Activated T-helper 2 cell treated with anti-CD3 and anti-CD28 coated beads, Interferon-gamma antibody, Interleukin-2, Interleukin-4, amounts not matched to agents 10 μg/mL and 5 μg/mL and 100 μg/mL, durations not matched to agents 14 hours and 24 hours and 36 hours (primary cell): Measurements from ENCODE around the gene SLC51B. TPM values are rescaled to one million over a fixed set of nuclear protein-coding genes. Genes with fewer than 3 reads are reported as not detected.
"Not testable (repeated sequence)": the region's sequence is repeated elsewhere in the genome, so short reads cannot be mapped to it uniquely, and the experiment has no call there.

Experiments
- DNase-seq: peaks from one replicate; pipeline ENCODE4 v3.0.0; 2021; ENCODE audit warnings: low spot score
- H3K27ac Mint-ChIP-seq: one replicate; pipeline ENCODE4 v1.8.0; 2021; ENCODE audit warnings: mixed read lengths
- H3K27me3 Mint-ChIP-seq: one replicate; pipeline ENCODE4 v1.8.0; 2021; ENCODE audit warnings: low read depth, mixed read lengths
- H3K36me3 Mint-ChIP-seq: one replicate; pipeline ENCODE4 v1.8.0; 2021; ENCODE audit warnings: low read depth, mixed read lengths
- H3K4me1 Mint-ChIP-seq: one replicate; pipeline ENCODE4 v1.8.0; 2021; ENCODE audit warnings: low read depth, mixed read lengths
- H3K4me3 Mint-ChIP-seq: one replicate; pipeline ENCODE4 v1.8.0; 2021; ENCODE audit warnings: low read depth, mild to moderate bottlenecking, moderate library complexity, mixed read lengths
- H3K9me3 Mint-ChIP-seq: one replicate; pipeline ENCODE4 v1.8.0; 2021; ENCODE audit warnings: mixed read lengths
- intact Hi-C: fragments of 100-400 bp; cut with micrococcal nuclease; formaldehyde crosslinking; loops from one replicate; pipeline ENCODE4 v1.15.1; 2023
- total RNA-seq: library from RNA; stranded (reverse); gene quantifications from 2 replicates; pipeline ENCODE4 v1.2.3, GENCODE V29; 2022

Gene SLC51B
- total RNA-seq, 1 donor from 2014 or later: not detected

DNA sequence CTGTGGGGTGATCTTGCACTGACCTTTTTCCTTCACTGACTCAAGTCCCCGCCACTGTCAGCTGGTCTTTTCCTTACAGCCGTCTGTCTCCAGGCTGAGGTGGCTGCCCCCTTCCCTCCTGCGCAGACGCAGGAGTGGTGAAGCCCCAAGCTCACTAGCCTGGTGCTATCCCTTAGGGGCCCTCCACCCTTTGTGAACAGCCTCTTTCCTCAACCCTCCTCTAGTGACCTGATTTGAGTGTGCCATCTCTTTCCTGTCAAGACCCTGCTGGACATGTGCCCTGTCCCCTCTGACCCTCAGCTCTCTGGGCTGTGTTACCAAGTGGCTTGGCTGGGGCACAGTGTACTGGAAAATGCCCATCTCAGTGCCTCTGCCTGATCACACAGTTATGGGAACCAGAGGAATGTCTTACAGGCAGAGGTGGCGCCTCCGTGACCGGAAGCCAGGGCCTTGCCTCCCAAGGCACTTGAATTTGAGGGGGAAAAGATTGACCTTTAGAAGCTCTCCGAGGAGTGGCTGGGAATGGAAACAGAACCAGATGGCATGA lies 40.1 kb downstream of the SLC51B start:
- intact Hi-C loops: no loop called here
- no peaks in the 10 kb centered on the region for H3K36me3 Mint-ChIP-seq
- H3K27me3 Mint-ChIP-seq: peaks cover 23% of the 10 kb centered on the region
- H3K4me3 Mint-ChIP-seq: no peak overlapping the region
- DNase-seq: no peak
- H3K9me3 Mint-ChIP-seq: no peaks in the 10 kb centered on the region
- no peak overlapping the region for H3K27ac Mint-ChIP-seq
- H3K4me1 Mint-ChIP-seq: peaks cover 11% of the 10 kb centered on the region

GRCh38 chr15:65085990-65086679 lies 40.9 kb downstream of the SLC51B start:
- no peak for DNase-seq
- Mint-ChIP-seq H3K9me3 (no peaks in the 10 kb centered on the region), H3K27ac (no peak overlapping the region), H3K27me3 (peaks cover 20% of the 10 kb centered on the region), H3K36me3 (no peaks in the 10 kb centered on the region), H3K4me3 (no peak overlapping the region), H3K4me1 (peaks cover 11% of the 10 kb centered on the region)
- intact Hi-C loops: no loop called here

GRCh38 chr15:65086680-65087111 lies 41.5 kb downstream of the SLC51B start:
- H3K27me3 Mint-ChIP-seq: peaks cover 20% of the 10 kb centered on the region
- intact Hi-C loops: no loop called here
- peaks cover 11% of the 10 kb centered on the region for H3K4me1 Mint-ChIP-seq
- H3K36me3 Mint-ChIP-seq: no peaks in the 10 kb centered on the region
- no peak for DNase-seq
- H3K4me3 Mint-ChIP-seq: no peak overlapping the region
- no peak overlapping the region for H3K27ac Mint-ChIP-seq
- H3K9me3 Mint-ChIP-seq: no peaks in the 10 kb centered on the region

- intact Hi-C loops: no loop called here
- H3K27ac Mint-ChIP-seq: no peak overlapping the region
Observed at GRCh38 chr15:65087411-65087810, 42.2 kb downstream of the SLC51B start.

DNA sequence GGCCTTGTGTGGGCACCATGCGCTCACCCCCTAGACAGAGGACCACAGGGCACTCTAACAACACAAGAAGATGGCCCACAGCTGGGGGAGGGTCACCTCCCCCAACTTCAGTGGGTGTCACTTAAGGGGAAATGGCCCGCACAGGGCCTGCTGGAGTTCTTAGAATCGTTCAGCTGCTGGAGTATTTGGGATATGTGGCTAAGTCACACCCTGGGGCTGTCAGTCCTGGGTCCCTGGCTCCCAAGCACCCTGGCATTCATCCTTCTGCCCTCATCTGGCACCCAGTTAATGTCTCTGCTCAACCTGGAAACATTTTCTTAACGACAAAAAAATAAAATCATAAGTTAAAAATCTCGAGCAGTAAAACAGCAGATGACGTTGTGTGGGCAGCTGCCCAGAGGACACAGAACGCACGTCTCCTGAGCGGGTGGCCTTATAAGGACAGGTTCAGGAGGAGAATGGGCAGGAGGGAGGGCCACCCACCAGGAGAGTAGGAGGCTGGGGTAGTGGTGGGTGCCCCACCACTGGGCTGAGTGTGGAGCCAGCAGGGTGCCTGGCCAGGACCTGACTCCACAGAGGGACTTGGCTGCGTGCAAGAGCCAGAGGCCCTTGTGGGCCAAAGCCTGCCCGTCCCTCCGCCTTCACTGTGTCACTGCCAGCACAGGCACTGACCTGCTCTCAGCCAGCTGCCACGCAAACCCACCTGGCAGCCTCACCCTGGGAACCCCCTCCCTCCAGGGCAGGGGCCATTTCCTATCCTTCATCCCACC lies 42.9 kb downstream of the SLC51B start:
- intact Hi-C loops: no loop called here
- no peak overlapping the region for H3K4me3 Mint-ChIP-seq
- H3K9me3 Mint-ChIP-seq: no peaks in the 10 kb centered on the region
- DNase-seq: no peak
- no peaks in the 10 kb centered on the region for H3K36me3 Mint-ChIP-seq
- no peak overlapping the region for H3K27ac Mint-ChIP-seq
- H3K4me1 Mint-ChIP-seq: peaks cover under 1% of the 10 kb centered on the region
- H3K27me3 Mint-ChIP-seq: peaks cover 12% of the 10 kb centered on the region

More at GRCh38 chr15:65087411-65087810, 42.2 kb downstream of the SLC51B start:
- Mint-ChIP-seq H3K4me1 (peaks cover 7% of the 10 kb centered on the region), H3K4me3 (no peak overlapping the region), H3K27me3 (peaks cover 18% of the 10 kb centered on the region), H3K36me3 (no peaks in the 10 kb centered on the region), H3K9me3 (no peaks in the 10 kb centered on the region)
- DNase-seq: no peak

GRCh38 chr15:65088643-65089021 lies 43.4 kb downstream of the SLC51B start:
- Mint-ChIP-seq H3K36me3 (no peaks in the 10 kb centered on the region), H3K4me3 (no peak overlapping the region)
- intact Hi-C loops: no loop called here

GRCh38 chr15:65089206-65089824 lies 44.1 kb downstream of the SLC51B start:
- H3K9me3 Mint-ChIP-seq: no peaks in the 10 kb centered on the region
- H3K36me3 Mint-ChIP-seq: no peaks in the 10 kb centered on the region
- DNase-seq: no peak
- H3K27ac Mint-ChIP-seq: no peak overlapping the region
- no peaks in the 10 kb centered on the region for H3K4me1 Mint-ChIP-seq
- H3K27me3 Mint-ChIP-seq: peaks cover 3% of the 10 kb centered on the region
- intact Hi-C loops: no loop called here
- no peak overlapping the region for H3K4me3 Mint-ChIP-seq

More at GRCh38 chr15:65088643-65089021, 43.4 kb downstream of the SLC51B start:
- H3K27ac Mint-ChIP-seq: no peak overlapping the region
- no peaks in the 10 kb centered on the region for H3K4me1 Mint-ChIP-seq
- DNase-seq: no peak
- H3K27me3 Mint-ChIP-seq: peaks cover 10% of the 10 kb centered on the region
- H3K9me3 Mint-ChIP-seq: no peaks in the 10 kb centered on the region

DNA sequence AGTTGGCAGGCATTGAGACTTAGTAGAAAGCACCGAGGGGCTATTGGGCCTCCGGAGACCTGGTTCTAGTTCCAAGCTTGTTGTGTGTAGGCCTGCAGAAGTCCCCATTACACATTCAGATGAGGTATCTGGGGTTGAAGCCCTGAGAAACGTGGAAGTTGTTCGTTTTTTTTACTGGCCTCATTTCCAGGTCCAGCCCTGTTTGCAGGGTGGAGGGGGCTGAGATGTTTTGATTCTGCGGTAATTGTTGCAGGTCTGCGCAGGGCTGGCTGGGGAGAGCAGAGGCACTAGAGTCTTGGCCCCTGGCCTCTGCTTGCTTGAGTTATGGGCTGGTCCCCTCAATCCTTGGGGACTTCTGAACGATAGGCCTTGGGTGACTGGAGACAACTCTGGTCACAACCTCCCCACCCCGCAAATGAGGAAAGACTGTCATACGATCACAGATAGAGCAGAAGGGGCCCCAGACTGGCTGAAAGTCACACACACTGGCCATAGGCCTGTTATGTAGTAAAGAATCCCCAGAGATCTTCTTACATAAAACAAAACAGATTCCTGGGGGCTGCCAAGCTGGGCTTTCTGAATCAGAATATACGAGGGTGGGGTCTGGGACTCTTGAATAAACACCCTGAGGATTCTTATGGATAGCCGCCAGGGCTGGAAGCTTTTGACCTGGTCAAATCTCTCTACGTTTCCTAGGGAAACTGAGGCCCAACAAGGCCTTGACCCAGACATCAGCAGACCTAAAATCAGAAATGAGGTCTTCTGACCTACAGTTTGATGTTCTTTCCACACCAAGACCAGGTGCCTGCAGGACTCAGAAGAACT lies 47.0 kb downstream of the SLC51B start:
- no peaks in the 10 kb centered on the region for H3K4me1 Mint-ChIP-seq
- no peak for DNase-seq
- no peaks in the 10 kb centered on the region for H3K27me3 Mint-ChIP-seq
- H3K27ac Mint-ChIP-seq: no peak overlapping the region
- no peaks in the 10 kb centered on the region for H3K36me3 Mint-ChIP-seq
- no peak overlapping the region for H3K4me3 Mint-ChIP-seq
- H3K9me3 Mint-ChIP-seq: no peaks in the 10 kb centered on the region
- intact Hi-C loops: no loop called here

DNA sequence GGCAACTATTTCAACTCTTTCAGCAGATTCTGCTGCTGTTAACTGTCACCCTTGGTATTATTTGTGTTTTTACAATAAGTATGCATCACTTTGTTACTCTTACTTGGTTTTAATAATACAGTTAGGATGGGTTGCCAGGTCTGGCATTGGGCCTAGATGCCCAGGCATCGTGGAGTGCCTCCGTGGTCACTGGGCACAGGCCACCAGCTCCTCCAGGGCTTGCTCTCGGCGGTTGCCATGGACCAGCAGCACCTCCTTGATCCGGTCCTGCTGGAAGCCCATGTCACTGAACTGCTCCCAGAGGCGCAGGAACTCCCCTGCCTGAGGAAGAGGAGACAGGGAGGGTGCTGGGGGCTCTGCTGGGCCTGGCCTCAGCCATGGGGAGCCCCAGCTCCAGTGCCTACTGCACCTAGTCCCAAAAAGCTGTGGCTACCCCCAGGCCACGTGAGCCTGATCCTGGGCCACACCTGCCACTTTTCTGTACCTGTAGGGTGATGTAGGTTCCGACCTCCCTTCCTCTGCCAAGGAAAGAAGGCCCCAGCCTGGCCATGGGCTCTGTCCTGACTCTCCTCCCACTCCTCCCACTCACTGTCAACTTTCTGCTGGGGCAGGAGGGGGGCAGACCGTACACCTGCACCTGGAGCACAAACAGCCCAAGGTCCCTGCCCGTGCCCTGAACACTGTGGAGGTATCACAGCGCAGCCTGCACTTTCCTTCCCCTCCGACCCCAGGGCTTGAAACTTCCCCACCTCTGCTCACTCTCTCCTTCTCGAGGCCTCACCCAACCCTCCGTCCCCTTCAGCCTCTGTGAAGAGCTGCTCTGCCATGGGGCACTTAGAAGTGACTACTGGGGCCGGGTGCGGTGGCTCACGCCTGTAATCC lies 48.0 kb downstream of the SLC51B start:
- no peak overlapping the region for H3K27ac Mint-ChIP-seq
- no peak for DNase-seq
- H3K4me1 Mint-ChIP-seq: no peaks in the 10 kb centered on the region

DNA sequence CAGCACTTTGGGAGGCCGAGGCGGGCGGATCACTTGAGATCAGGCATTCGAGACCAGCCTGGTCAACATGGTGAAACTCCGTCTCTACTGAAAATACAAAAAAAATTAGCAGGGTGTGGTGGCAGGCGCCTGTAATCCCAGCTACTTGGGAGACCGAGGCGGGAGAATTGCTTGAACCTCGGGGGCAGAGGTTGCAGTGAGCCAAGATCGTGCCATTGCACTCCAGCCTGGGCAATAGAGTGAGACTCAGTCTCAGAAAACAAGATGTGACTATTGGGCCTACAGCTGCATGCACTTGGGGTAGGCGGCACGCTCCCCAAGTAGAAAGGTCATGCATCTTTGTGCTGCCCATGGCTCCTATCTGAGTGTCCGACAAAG lies 48.6 kb downstream of the SLC51B start:
- H3K4me1 Mint-ChIP-seq, H3K27me3 Mint-ChIP-seq, intact Hi-C loops, H3K36me3 Mint-ChIP-seq, DNase-seq, H3K9me3 Mint-ChIP-seq, H3K27ac Mint-ChIP-seq, H3K4me3 Mint-ChIP-seq: not testable (repeated sequence)

More for the DNA sequence above, 48.0 kb downstream of the SLC51B start:
- Mint-ChIP-seq H3K36me3 (peaks cover 3% of the 10 kb centered on the region), H3K27me3 (no peaks in the 10 kb centered on the region), H3K4me3 (no peak overlapping the region), H3K9me3 (no peaks in the 10 kb centered on the region)
- intact Hi-C loops: no loop called here

- no peak overlapping the region for H3K4me3 Mint-ChIP-seq
- no peaks in the 10 kb centered on the region for H3K9me3 Mint-ChIP-seq
- H3K36me3 Mint-ChIP-seq: peaks cover 12% of the 10 kb centered on the region
- no peaks in the 10 kb centered on the region for H3K4me1 Mint-ChIP-seq
- H3K27ac Mint-ChIP-seq: no peak overlapping the region
- H3K27me3 Mint-ChIP-seq: no peaks in the 10 kb centered on the region
- intact Hi-C loops: no loop called here
- DNase-seq: no peak
Observed at GRCh38 chr15:65094294-65094995, 49.3 kb downstream of the SLC51B start.
